Neural progenitor cell (in vitro differentiated cells): ENCODE data around the gene CD22.
"Not testable (repeated sequence)": the region's sequence is repeated elsewhere in the genome, so short reads cannot be mapped to it uniquely, and the experiment has no call there.

ENCODE experiments used
- EZH2phosphoT487 ChIP-seq: fragments of 200-600 bp; sonication (generic); IDR thresholded peaks from 2 replicates; pipeline ENCODE4 v1.6.1; 2017; ENCODE audit warnings: antibody characterized with exemption
- TF ChIP-seq, protein P1 (sequence below): fragments of 200-600 bp; sonication (generic); IDR thresholded peaks from 2 replicates; pipeline ENCODE4 v1.5.1; 2017; ENCODE audit warnings: antibody characterized with exemption, mild to moderate bottlenecking

DNA sequence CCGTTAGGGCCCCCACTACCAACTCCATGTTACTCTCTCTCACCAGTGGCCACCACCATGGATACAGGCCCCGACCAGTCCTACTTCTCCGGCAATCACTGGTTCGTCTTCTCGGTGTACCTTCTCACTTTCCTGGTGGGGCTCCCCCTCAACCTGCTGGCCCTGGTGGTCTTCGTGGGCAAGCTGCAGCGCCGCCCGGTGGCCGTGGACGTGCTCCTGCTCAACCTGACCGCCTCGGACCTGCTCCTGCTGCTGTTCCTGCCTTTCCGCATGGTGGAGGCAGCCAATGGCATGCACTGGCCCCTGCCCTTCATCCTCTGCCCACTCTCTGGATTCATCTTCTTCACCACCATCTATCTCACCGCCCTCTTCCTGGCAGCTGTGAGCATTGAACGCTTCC is 29.8 kb downstream of the CD22 start:
- TF ChIP-seq, protein P1, sequence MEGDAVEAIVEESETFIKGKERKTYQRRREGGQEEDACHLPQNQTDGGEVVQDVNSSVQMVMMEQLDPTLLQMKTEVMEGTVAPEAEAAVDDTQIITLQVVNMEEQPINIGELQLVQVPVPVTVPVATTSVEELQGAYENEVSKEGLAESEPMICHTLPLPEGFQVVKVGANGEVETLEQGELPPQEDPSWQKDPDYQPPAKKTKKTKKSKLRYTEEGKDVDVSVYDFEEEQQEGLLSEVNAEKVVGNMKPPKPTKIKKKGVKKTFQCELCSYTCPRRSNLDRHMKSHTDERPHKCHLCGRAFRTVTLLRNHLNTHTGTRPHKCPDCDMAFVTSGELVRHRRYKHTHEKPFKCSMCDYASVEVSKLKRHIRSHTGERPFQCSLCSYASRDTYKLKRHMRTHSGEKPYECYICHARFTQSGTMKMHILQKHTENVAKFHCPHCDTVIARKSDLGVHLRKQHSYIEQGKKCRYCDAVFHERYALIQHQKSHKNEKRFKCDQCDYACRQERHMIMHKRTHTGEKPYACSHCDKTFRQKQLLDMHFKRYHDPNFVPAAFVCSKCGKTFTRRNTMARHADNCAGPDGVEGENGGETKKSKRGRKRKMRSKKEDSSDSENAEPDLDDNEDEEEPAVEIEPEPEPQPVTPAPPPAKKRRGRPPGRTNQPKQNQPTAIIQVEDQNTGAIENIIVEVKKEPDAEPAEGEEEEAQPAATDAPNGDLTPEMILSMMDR = peak; percentile 11
- TF ChIP-seq EZH2phosphoT487 = not testable (repeated sequence)
